SW480 (cell line): ENCODE results near the gene RBL2.

Experiments used
- DNase-seq: peaks from one replicate; pipeline ENCODE4 v3.0.0-alpha.2; 2016; ENCODE audit warnings: low spot score

Gene RBL2

DNA sequence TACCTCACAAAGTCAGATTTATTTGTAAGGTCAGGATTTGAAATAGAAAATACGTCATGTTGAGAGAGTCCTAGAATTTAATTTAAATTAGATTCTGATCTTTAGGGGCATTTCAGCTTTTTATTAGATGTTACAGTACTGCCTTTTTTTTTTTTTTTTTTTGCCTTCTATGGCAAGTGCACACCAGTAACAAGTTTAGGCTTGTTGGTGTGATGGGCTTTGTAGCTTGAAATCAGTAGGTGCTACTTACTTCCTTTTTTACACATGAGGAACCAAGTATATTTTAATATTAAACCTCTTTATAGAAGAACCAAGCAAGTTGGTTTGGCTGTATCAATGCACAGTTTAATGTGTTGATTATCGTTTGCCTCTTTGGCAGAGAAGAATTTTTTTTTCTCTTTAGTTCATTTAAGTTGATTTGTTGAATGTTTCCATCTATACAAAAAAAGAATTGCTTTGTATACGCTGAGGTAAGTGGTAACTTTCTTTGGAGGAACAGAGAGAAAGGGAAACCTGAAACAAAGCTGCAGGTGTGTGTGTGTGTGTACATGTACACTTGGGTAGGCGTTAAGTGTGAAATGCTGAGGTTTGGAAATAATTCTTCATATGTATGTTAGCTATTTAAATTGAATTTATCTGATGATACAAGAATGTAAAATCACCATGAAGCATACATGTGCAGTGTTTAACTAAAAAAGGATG, 15.7 kb downstream of the RBL2 start:
- no peak for DNase-seq

DNA sequence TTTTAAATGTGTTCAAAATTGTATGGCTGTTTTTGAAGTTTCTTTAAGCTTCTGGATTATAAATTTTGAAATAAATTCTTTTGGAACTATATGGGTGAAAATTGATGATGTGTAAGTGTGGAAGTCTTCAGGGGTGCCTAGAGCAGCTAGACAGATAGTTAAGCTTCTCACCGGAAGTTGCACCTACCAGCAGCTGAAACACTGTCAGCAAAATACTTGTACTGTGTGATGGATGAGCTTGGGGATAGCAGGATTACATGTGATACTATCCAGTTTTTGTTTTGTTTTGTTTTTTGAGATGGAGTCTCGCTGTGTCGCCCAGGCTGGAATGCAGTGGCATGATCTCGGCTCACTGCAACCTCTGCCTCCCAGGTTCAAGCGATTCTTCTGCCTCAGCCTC, 19.7 kb downstream of the RBL2 start:
- DNase-seq = no peak

DNA sequence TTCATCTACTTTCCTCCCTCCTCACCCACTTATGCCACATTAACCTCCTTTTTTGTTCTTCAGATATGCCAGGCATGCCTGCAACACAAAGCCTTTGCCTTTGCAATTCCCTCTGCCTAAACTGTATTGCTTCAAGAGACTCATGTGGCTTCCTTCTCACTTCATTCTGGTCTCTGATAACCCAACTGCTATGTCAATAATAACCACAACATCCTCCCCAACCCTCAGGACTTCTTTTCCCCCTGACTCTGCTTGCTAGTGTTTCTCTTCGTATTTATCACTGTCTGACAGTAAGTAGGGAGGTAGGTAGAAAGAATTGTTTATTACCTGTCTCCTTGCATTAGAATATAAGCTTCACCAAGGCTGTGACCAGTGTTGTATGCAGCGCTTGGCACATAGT, 22.4 kb downstream of the RBL2 start:
- no peak for DNase-seq

DNA sequence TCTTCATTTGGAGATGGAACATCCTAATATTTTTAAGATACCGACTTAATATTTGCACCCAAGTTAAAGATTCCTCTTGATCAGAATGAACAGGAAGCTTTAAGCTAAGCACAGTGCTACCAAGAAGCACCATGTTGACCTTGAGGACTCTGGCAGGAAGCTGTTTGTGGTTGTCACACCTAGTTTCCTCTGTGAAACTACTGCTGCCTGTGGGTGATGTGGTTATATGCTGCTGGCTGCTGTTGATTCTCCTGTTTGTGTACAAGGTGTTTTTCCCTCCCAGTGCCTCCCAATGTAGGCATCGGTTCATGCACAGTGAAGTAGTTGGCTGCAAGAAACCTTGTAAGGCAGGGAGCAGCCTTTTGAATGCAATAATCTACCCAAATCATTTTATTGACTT, 23.4 kb downstream of the RBL2 start:
- DNase-seq = peak; percentile 81

DNA sequence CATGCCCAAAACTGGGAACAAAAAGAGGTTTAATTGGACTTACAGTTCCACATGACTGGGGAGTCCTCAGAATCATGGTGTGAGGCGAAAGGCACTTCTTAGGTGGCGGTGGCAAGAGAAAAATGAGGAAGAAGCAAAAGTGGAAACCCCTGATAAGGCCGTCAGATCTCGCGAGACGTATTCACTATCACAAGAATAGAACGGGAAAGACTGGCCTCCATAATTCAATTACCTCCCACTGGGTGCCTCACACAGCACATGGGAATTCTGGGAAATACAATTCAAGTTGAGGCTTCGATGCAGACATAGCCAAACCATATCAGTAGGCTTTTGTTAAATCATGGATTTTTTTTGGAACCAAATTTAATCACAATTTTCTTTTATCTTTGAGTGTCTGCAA, 24.4 kb downstream of the RBL2 start:
- no peak for DNase-seq

DNA sequence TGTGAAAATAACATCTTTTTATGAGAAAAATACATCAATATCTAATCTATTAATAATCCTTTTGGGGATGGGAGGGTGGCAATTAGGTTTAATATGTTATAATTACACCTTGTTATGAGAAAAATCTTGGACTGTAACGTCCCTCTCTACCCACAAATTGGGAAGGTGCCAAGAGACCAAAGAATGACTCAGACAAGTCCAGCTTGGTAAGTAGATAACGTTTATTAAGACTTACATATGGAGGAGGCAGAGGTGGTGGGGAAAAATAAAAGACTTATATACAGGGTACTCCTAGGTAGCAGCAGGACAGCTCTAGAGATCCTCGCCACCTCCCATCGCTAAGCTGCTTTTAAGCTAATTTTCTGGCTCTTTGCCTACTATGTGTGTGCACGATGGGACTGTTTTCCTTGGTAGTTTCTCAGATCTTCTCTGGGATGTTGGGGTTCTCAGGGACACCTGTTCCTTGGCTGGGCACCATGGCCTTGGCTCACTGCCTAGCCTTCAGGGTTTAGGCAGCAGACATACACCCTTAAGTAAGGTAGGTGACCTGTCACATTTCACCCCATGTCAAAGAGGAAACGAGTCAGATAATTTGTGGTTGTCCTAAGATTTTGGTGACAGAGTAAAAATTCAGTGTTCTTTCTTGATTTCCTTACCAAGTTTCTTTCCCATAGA, 31.5 kb downstream of the RBL2 start:
- peak; percentile 6 for DNase-seq

DNA sequence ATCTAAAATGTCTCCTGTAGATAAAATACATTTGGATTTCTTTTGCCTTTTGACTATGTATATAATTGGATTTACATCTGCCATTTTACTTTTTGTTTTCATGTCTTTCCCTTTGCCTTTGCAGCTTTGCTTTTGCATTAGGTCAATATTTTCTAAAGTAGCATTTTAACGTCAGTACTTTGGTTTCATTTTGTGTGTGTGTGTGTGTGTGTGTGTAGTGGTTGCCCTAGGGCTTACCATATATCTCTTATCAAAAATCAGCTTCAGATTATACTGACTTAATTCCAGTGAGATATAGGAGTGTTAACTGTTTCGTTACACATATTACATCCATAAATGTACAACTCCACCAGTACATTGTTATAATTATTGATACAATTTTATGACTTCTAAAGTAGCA, 42.6 kb downstream of the RBL2 start:
- DNase-seq = no peak

DNA sequence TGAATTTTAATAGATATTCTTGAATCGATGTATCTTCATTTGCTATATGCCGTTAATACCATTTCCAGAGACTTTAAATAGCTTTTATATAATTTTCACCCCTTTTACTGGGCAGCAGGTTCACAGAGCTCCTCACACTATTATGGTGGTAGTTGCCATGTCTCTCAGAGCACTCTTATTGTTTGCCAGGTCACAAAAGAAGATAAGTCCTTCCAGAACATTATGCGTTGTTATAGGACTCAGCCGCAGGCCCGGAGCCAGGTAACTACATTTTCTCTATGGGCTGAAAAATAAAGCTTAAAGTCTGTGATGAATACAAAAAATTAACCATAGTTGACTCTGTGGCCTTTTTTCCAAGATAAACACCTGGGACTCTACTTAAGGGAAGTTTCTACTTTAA, 44.7 kb downstream of the RBL2 start:
- DNase-seq = no peak

DNA sequence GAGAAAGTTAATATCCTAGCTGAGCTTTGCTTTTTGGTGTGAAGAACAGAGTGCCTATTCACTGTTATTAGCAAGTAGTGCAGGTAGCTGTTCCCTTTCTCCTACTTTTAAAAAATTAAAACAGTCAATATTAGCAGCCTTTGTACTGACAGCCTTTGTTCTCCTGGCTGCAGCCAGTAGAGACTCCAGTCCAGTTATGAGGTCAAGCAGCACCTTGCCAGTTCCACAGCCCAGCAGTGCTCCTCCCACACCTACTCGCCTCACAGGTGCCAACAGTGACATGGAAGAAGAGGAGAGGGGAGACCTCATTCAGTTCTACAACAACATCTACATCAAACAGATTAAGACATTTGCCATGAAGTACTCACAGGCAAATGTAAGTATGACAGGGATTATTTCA, 46.1 kb downstream of the RBL2 start:
- DNase-seq = no peak

DNA sequence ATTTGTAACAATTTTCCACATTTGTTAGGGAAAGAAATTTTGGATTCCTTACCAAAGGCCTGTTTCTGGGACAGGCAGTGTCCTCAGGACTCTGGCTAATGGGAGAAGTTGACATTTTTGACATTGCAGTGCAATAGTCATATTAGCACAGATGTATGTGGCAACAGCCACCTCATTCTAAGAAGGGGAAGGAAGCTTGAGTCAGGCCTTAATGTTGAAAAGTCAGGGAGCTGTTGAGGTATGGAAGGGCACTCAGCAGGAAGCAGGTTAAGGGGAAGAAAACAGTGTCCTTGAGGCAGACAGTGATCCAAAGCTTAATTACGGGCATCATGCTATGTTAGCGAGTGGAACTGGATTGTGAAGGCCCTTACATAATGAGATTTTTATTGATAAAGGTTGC, 47.9 kb downstream of the RBL2 start:
- no peak for DNase-seq

DNA sequence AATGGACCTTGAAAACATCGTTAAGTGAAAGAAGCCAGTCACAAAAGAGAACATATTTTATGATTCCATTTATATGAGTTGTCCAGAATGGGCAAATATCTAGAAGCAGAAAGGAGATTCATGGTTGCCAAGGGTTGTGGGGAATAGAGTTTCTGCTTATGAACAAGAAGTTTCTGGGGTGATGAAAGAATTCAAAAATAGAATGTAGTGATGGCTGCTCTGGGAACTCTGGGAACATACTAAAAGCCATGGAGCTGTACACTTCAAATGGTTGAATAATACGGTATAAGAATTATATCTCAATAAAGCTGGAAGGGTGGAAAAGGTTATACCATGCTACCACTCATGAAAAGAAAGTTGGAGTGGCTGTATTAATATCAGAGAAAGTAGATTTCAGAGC, 50.3 kb downstream of the RBL2 start:
- DNase-seq = no peak

DNA sequence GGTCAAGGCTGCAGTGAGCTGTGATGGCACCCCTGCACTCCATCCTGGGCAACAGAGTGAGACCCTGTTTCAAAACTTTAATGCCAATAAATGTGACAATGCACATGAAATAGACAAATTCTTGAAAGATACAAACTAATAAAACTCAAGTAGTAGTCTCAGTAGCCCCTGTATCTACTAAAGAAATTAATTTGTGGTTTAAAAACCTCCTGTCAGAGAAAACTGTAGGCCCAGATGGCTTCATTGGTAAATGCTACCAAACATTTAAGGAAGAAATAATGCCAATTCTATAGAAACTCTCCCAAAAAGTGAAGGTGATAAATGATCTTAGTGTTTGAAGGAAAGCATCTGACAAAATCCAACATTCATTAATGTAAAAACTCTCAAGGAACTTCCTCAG, 52.0 kb downstream of the RBL2 start:
- DNase-seq = no peak

DNA sequence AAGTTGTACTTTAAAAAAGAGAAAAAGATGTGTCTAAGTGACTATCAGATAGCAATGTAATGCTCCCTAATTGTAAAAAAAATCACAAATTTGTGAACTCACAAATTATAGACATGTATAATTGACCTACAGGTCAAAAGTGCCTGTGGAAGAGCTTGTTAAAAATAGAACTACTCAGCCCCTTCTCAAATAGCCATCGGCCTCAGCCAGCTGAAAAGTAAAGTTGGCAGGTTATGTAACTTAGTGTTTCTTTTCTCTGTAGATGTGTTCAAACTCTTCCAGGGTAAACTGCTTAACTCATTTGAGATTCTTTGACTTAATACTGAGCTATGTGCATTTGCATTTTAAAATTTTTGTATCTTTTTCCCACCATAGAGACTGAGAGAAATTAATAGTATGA, 55.5 kb downstream of the RBL2 start:
- DNase-seq = no peak

DNA sequence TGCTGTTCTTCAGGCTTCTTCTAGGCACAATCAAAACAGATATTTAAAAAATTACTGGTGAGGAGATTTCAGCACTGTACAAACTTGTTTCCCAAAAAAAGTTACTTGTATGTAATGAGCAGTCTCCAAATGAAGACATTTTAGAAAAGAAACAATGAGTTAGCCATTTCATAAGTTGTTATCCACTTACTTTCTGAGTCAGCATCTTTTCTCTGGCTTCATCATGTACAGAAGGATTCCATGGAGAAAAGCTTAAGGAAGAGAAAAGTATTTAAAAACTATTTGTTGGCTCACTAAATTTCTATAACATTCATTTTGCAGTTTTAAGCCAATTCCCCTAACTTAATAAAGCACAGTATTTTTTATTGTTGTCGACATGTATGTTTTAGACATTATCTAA, 58.2 kb downstream of the RBL2 start:
- DNase-seq = no peak

DNA sequence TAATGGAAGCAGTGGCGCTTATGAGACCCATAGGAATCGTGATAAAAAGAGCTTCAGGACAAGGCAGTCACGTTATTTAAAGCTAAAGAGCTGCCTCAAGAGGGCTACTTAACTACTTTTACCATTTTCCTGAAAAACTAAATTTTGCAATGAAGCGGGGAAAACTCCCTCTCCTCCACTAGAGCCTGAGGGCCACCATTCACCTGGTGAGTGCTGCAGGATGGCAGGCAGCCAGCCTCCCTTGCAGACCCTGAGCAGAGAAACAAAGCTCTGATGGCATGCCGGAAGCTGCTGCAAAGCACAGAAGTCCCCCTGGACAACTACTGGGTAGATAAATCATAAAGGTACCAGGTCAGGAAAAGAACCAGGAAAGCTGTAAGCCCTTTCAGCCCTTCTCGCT, 60.4 kb downstream of the RBL2 start:
- no peak for DNase-seq

DNA sequence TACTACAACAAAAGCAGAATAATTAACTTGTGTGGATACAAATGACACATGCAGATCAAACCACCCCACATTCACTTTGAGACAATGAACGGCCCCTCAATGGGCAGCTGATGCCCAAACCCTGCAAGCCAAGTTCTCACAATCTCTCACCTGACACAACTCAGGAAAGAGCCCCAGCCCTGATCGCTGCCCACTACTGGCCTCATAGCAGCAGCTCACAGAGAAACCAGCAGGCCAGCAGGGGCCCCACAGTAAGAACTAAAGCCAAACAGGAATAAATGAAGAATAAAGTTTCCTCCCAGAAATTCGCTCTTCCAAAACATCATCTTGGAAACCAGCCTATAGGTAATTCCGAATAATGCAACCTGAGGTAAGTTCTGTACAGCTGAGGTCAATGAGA, 61.1 kb downstream of the RBL2 start:
- no peak for DNase-seq

DNA sequence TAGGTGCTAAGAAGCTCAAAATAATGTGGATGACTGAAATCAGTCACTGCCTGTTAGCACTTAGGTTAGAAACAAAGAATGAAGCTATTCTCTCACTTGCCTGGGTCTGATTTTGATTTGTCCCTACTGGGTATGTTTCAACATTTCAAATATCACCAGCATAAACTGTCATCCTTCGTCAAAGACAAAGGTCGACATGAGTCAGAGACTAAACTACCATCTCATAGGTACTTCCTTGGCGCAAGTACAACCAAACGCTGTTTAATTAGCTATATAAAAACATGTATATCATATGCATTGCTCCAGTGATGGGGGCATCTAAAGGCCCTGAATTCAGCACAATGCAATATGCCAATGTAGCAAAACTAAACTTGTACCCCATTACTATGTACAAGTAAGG, 64.7 kb downstream of the RBL2 start:
- DNase-seq = no peak

DNA sequence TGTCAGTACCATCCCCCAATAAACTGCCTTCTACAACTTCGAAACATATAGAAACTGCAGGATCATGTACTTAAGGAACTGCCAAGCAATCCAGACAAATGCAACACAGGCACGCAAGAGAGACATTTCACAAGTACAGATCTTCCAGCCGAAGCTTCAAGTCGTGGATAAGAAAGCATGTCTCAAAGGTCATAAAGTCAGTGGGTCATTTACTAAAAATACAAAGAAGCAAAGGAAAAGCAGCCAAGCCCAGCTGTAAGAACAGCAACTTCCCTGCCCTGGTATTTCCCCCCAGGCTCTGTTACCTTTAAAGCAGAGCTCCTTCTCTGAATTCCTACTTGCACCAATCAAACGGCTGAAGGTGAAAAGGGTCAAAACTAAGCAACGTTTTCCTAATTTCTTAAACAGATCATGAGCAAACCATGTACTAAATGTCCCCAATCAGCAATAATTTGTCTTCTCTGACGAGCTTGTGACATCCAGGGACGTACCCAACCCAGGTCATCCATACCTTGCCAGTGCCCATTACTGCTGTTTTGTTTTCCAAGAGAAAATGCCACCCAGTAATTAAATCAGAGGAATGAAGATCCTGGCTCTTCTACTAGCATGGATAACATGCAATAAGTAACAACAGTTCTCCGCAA, 67.1 kb downstream of the RBL2 start:
- no peak for DNase-seq

DNA sequence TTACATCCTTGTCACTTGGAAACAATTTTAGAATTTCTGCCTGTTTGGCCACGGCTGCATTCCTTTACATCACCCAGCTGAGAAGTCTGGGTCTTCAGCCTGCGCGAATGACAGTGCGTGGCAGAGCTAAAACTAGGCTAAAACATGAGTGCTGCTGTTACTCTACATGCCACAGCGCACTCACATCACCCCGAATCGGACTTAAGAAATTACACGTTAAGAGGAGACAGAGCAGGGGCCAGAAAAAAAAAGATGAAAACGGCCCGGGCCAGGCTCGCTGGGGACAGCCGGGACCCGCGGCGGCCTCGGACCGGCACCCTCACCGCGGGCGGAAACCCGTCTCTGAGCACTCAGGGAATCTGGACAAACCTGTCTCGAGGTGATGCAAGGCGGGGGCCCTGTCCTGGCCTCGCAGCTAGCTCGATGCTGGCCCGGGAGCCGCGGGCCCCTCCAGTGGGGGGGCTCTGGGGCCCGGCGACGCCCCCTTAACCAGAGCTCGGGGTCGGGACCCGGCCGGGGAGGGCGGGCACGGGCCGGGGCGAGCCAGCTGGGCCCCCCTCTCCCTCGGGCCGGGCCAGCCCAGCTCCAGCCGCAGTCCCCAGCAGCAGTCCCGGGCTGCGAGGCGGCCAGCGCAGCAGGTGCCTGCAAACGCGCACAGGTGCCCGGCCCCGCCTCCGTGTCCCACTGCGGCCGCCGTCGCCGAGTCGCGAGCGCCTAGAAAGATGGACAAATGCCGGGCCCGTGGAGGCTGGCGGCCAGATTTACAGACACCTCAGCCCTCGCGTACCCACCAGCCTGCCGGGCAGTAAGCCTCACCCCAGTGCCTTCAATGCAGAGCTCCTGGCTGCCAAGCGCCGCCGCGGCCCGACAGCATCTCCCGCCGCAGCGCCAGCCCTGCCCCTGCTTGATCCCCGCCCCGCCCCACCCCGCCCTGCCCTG, 68.3 kb downstream of the RBL2 start, which contains the start of gene AKTIP:
AKTIP (minus strand) TSS at position 879 of the 939 bp plus-strand sequence. CDS start 2,950 bp downstream, outside the sequence.
- DNase-seq = peak; percentile 26

DNA sequence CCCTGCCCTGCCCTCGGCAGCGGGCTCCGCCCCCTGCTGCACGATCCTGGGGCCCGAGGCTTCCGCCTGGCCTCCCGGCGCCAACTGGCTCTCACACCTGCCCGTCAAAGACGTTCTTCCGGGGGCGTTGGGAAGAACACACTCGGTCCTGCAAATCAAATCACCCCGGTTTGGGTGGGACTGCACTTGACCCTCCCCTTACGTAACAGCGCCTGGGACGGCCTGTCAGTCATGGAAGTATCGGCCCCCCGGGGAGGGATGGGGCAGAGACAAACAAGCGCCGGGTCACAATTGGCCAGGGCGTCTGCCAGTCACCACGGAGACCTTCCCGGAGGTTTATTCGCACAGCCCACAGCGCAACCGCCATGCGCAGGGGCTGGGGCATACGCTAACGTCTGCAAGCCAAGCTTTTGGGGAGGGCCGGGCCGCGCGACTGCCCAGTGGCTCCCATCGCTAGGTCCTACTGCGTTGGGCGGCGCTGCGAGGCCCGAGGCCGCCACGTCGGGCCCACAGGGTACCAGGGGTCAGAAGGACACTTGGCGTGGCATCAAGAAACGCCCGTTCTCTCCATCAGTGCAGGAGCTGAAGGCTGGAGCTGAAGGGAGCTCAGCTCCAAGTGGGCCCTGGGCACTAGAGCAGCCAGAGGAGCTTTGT, 69.1 kb downstream of the RBL2 start:
- peak; percentile 100 for DNase-seq

DNA sequence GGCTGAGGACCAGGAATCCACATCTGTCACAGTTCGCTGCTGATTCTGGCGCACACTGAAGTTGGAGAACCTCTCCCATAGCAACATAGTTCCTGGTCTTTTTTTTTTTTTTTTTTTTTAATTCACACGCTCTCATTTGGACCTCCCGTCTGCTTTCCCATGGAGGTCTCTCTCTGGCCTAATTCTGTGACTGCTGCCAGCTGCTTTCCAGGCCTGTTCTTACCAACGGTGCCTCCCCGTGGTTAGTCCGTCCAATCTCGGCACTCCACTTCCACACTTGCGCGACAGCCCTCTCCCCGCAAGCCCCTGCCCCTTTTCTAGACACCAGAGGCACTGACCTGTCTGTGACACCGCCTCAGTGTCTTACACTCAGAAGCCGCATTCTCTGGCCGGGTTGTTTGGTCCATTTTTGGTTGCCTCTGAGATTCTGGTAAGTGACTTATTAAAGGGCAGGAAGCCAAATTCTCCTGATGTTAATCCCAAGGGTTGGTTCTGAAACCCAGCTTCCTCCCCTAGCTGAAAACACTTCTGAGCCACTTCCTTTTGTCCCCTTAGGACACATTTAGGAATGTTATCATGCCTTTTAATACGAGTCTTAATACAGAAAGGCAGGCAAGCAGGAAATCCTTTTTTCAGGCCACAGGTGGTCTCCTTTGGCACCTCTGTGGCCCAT, 69.9 kb downstream of the RBL2 start:
- peak; percentile 2 for DNase-seq
